HUDEP-2 (cell line): ENCODE results near the gene SH3PXD2A.
A peak's percentile ranks its signal among the peaks of the same experiment; 100 is the strongest.
"Not testable (repeated sequence)": the region's sequence is repeated elsewhere in the genome, so short reads cannot be mapped to it uniquely, and the experiment has no call there.

ENCODE experiments used
- DNase-seq, 76 experiments: peaks; one replicate each; lab custom pipeline; 2025; ENCODE audit not compliant: unreplicated experiment in 76 of 76; lab: John Stamatoyannopoulos, UW

The SH3PXD2A gene

GRCh38 chr10:103636492-103636891 lies 218.9 kb downstream of the SH3PXD2A start:
- DNase-seq, result no peak

- DNase-seq, result no peak
Measured at GRCh38 chr10:103635580-103635979, 219.8 kb downstream of the SH3PXD2A start.

- no peak for DNase-seq
Measured at GRCh38 chr10:103633846-103634245, 221.5 kb downstream of the SH3PXD2A start.

GRCh38 chr10:103632871-103633270 lies 222.5 kb downstream of the SH3PXD2A start:
- not testable (repeated sequence) for DNase-seq

GRCh38 chr10:103632247-103632642 lies 223.1 kb downstream of the SH3PXD2A start:
- peak in 3 of 76 experiments; percentile 8 to 25 (median 17) for DNase-seq

GRCh38 chr10:103630156-103630555 lies 225.2 kb downstream of the SH3PXD2A start:
- peak in 3 of 76 experiments; percentile 10 to 32 (median 11) for DNase-seq

GRCh38 chr10:103629581-103629980 lies 225.8 kb downstream of the SH3PXD2A start:
- DNase-seq, result no peak

GRCh38 chr10:103627893-103628292 lies 227.5 kb downstream of the SH3PXD2A start:
- peak in 3 of 76 experiments; percentile 15 to 52 (median 20) for DNase-seq

- DNase-seq, result peak in 5 of 76 experiments; percentile 13 to 31 (median 20)
Measured at GRCh38 chr10:103627111-103627892, 228.1 kb downstream of the SH3PXD2A start.

- DNase-seq, result peak in 2 of 76 experiments; percentile 34 to 55
Measured at GRCh38 chr10:103626178-103626577, 229.2 kb downstream of the SH3PXD2A start.

GRCh38 chr10:103622935-103623574 lies 232.3 kb downstream of the SH3PXD2A start:
- no peak for DNase-seq

GRCh38 chr10:103622286-103622685 lies 233.1 kb downstream of the SH3PXD2A start:
- no peak for DNase-seq

- no peak for DNase-seq
Measured at GRCh38 chr10:103621783-103622125, 233.6 kb downstream of the SH3PXD2A start.

- DNase-seq, result peak in 14 of 76 experiments; percentile 12 to 58 (median 24)
Measured at GRCh38 chr10:103620891-103621782, 234.2 kb downstream of the SH3PXD2A start.

GRCh38 chr10:103620352-103620740 lies 235.0 kb downstream of the SH3PXD2A start:
- DNase-seq, result peak in 18 of 76 experiments; percentile 18 to 49 (median 34)

GRCh38 chr10:103619424-103620351 lies 235.7 kb downstream of the SH3PXD2A start:
- peak in 16 of 76 experiments; percentile 8 to 69 (median 38) for DNase-seq

- peak in 75 of 76 experiments; percentile 64 to 97 (median 91) for DNase-seq
Measured at GRCh38 chr10:103618575-103619423, 236.6 kb downstream of the SH3PXD2A start.

- DNase-seq, result peak in 20 of 76 experiments; percentile 33 to 86 (median 45)
Measured at GRCh38 chr10:103617602-103618385, 237.6 kb downstream of the SH3PXD2A start.
